Activated T-cell treated with anti-CD3 and anti-CD28 coated beads, Interleukin-2, amount 50 U/mL, for 72 hours (primary cell): ENCODE data around the gene RTP5. TPM values are rescaled to one million over a fixed set of nuclear protein-coding genes. Genes with fewer than 3 reads are reported as not detected.
"Not testable (repeated sequence)": the region's sequence is repeated elsewhere in the genome, so short reads cannot be mapped to it uniquely, and the experiment has no call there.

Experiments used
- ATAC-seq, 2 donors: fragments of 150-1000 bp; cut with Tn5 transposase; replicated peaks in 1 of 2; 2 replicates each; pipeline ENCODE4 v1.10.0; 2021; ENCODE audit warnings: moderate library complexity in 2 of 2, mild to moderate bottlenecking in 1 of 2
- DNase-seq, 2 donors: peaks; one replicate each; pipeline ENCODE4 v3.0.0; 2021 to 2022; ENCODE audit warnings: mixed read lengths in 1 of 2
- H3K27ac Mint-ChIP-seq: one replicate; pipeline ENCODE4 v1.8.0; 2022; ENCODE audit warnings: mild to moderate bottlenecking, moderate library complexity, mixed read lengths
- H3K27me3 Mint-ChIP-seq: one replicate; pipeline ENCODE4 v1.8.0; 2022; ENCODE audit warnings: low read depth, mixed read lengths
- H3K36me3 Mint-ChIP-seq, 2 donors: one replicate each; pipeline ENCODE4 v1.8.0; 2022; ENCODE audit warnings: mixed read lengths in 2 of 2, mild to moderate bottlenecking in 1 of 2; ENCODE audit not compliant: insufficient read depth in 2 of 2
- H3K4me1 Mint-ChIP-seq: one replicate; pipeline ENCODE4 v1.8.0; 2022; ENCODE audit warnings: low read depth, mixed read lengths
- H3K4me3 Mint-ChIP-seq, 2 donors: one replicate each; pipeline ENCODE4 v1.8.0; 2022; ENCODE audit warnings: mild to moderate bottlenecking in 2 of 2, mixed read lengths in 2 of 2, moderate library complexity in 2 of 2
- H3K9me3 Mint-ChIP-seq, 2 donors: one replicate each; pipeline ENCODE4 v1.8.0; 2022; ENCODE audit warnings: mixed read lengths in 2 of 2
- total RNA-seq, 2 donors: library from RNA; stranded (reverse); gene quantifications; one replicate each; pipeline ENCODE4 v1.2.3, GENCODE V29; 2022

The RTP5 gene
- total RNA-seq = under 1 TPM; 0.12 to 0.56 TPM

- Mint-ChIP-seq H3K27me3 (peaks cover 18% of the 10 kb centered on the region), H3K4me3 (peak within 1 kb of the TSS; percentile 31 to 57)
Measured at GRCh38 chr2:241869087-241869961, at the start of gene RTP5. TSS of gene RTP5 (plus strand) at chr2:241869729. CDS start at chr2:241869757, 28 bp downstream.

GRCh38 chr2:241819947-241820624 is 49.4 kb upstream of the RTP5 start:
- H3K9me3 Mint-ChIP-seq = peaks cover 9 to 10% of the 10 kb centered on the region in 2 donors
- peaks cover 18% of the 10 kb centered on the region for H3K27me3 Mint-ChIP-seq
- ATAC-seq, DNase-seq, H3K4me3 Mint-ChIP-seq, H3K27ac Mint-ChIP-seq: not testable (repeated sequence)
- peaks cover 4 to 12% of the 10 kb centered on the region in 2 donors for H3K36me3 Mint-ChIP-seq
- peaks cover 21% of the 10 kb centered on the region for H3K4me1 Mint-ChIP-seq

More at GRCh38 chr2:241869087-241869961, at the start of gene RTP5:
- DNase-seq (no peak), ATAC-seq (no peak)
- peaks cover 1 to 7% of the 10 kb centered on the region in 2 donors for H3K9me3 Mint-ChIP-seq
- H3K4me1 Mint-ChIP-seq = peaks cover 50% of the 10 kb centered on the region
- peaks cover under 1 to 8% of the 10 kb centered on the region in 2 donors for H3K36me3 Mint-ChIP-seq
- H3K27ac Mint-ChIP-seq = no peak within 1 kb of the TSS

- no peak for DNase-seq
- Mint-ChIP-seq H3K4me1 (peaks cover 21% of the 10 kb centered on the region), H3K27me3 (peaks cover 19% of the 10 kb centered on the region), H3K4me3 (no peak overlapping the region), H3K27ac (no peak overlapping the region), H3K9me3 (peaks cover 11 to 14% of the 10 kb centered on the region in 2 donors), H3K36me3 (peaks cover 5 to 16% of the 10 kb centered on the region in 2 donors)
- ATAC-seq = no peak
Measured at GRCh38 chr2:241820625-241821384, 48.7 kb upstream of the RTP5 start.

- Mint-ChIP-seq H3K27me3 (peaks cover 19% of the 10 kb centered on the region), H3K27ac (peak overlapping the region; percentile 29), H3K4me1 (peaks cover 21% of the 10 kb centered on the region), H3K36me3 (peaks cover 12 to 19% of the 10 kb centered on the region in 2 donors), H3K9me3 (peaks cover 14 to 20% of the 10 kb centered on the region in 2 donors), H3K4me3 (peak overlapping the region; percentile 48 to 64)
- DNase-seq (no peak), ATAC-seq (peak in 1 of 2 donors; percentile 36)
Measured at GRCh38 chr2:241821460-241822263, 47.9 kb upstream of the RTP5 start.

GRCh38 chr2:241822264-241822623 is 47.3 kb upstream of the RTP5 start:
- Mint-ChIP-seq H3K27ac (peak overlapping the region; percentile 40), H3K4me1 (peaks cover 21% of the 10 kb centered on the region), H3K9me3 (peaks cover 16 to 24% of the 10 kb centered on the region in 2 donors), H3K27me3 (peaks cover 23% of the 10 kb centered on the region), H3K36me3 (peaks cover 13 to 20% of the 10 kb centered on the region in 2 donors), H3K4me3 (peak overlapping the region; percentile 13 to 26)
- ATAC-seq (no peak), DNase-seq (no peak)

GRCh38 chr2:241823531-241824437 is 45.7 kb upstream of the RTP5 start:
- Mint-ChIP-seq H3K27ac (peak overlapping the region; percentile 13), H3K27me3 (peaks cover 29% of the 10 kb centered on the region), H3K36me3 (peaks cover 17 to 20% of the 10 kb centered on the region in 2 donors), H3K9me3 (peaks cover 16 to 28% of the 10 kb centered on the region in 2 donors), H3K4me3 (peak overlapping the region in 1 of 2 donors; percentile 19), H3K4me1 (peaks cover 16% of the 10 kb centered on the region)
- not testable (repeated sequence) for DNase-seq, ATAC-seq

- Mint-ChIP-seq H3K36me3 (peaks cover 17 to 20% of the 10 kb centered on the region in 2 donors), H3K27ac (no peak overlapping the region), H3K4me3 (no peak overlapping the region), H3K9me3 (peaks cover 16 to 28% of the 10 kb centered on the region in 2 donors), H3K4me1 (peaks cover 8% of the 10 kb centered on the region), H3K27me3 (peaks cover 36% of the 10 kb centered on the region)
- no peak for DNase-seq
- no peak for ATAC-seq
Measured at GRCh38 chr2:241827394-241827793, 42.1 kb upstream of the RTP5 start.

GRCh38 chr2:241833101-241833663 is 36.3 kb upstream of the RTP5 start:
- peaks cover 0 to 1% of the 10 kb centered on the region in 2 donors for H3K9me3 Mint-ChIP-seq
- DNase-seq (no peak), ATAC-seq (no peak)
- peaks cover 16% of the 10 kb centered on the region for H3K4me1 Mint-ChIP-seq
- H3K27ac Mint-ChIP-seq = no peak overlapping the region
- H3K36me3 Mint-ChIP-seq = no peaks in the 10 kb centered on the region
- no peak overlapping the region for H3K4me3 Mint-ChIP-seq
- H3K27me3 Mint-ChIP-seq = peaks cover 32% of the 10 kb centered on the region

GRCh38 chr2:241833756-241834526 is 35.6 kb upstream of the RTP5 start:
- DNase-seq, H3K4me3 Mint-ChIP-seq, ATAC-seq, H3K36me3 Mint-ChIP-seq, H3K9me3 Mint-ChIP-seq, H3K27ac Mint-ChIP-seq: not testable (repeated sequence)
- peaks cover 40% of the 10 kb centered on the region for H3K27me3 Mint-ChIP-seq
- peaks cover 16% of the 10 kb centered on the region for H3K4me1 Mint-ChIP-seq

- no peaks in the 10 kb centered on the region for H3K9me3 Mint-ChIP-seq
- H3K4me3 Mint-ChIP-seq = no peak overlapping the region
- no peak overlapping the region for H3K27ac Mint-ChIP-seq
- no peak for DNase-seq
- peaks cover 44% of the 10 kb centered on the region for H3K27me3 Mint-ChIP-seq
- peaks cover 16% of the 10 kb centered on the region for H3K4me1 Mint-ChIP-seq
- H3K36me3 Mint-ChIP-seq = no peaks in the 10 kb centered on the region
- ATAC-seq = no peak
Measured at GRCh38 chr2:241834527-241835210, 34.9 kb upstream of the RTP5 start.
